NCI-H1092 (cell line): ENCODE results near the gene CASTOR1.

Source experiments
- DNase-seq: peaks from one replicate; lab custom pipeline; 2025; lab: John Stamatoyannopoulos, UW

The CASTOR1 gene

GRCh38 chr22:30284666-30285065, 4.6 kb downstream of the CASTOR1 start:
- DNase-seq, result no peak

- DNase-seq, result no peak
These were observed 5.1 kb downstream of the CASTOR1 start for GRCh38 chr22:30284172-30284571.

DNA sequence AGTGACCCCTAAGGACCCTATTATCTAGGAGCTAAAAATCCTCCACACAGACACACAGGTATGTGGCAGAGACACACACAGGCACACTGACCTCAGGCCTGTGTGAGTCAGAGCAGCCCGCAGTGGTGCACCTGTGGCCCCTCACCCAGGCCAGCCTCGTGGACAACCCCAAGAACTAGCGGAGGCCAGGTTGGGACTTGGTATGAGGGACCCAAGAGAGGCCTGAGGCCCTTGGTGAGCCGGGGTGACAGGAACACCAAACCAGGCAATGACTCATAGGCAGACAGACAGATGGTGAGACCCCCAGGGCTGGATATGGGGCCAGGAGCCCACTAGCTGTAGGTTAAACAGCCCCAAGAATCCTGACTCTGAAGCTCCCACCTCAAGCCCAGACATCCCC, 6.0 kb downstream of the CASTOR1 start:
- no peak for DNase-seq

- DNase-seq, result no peak
These were observed 6.7 kb downstream of the CASTOR1 start for GRCh38 chr22:30282616-30283046.

DNA sequence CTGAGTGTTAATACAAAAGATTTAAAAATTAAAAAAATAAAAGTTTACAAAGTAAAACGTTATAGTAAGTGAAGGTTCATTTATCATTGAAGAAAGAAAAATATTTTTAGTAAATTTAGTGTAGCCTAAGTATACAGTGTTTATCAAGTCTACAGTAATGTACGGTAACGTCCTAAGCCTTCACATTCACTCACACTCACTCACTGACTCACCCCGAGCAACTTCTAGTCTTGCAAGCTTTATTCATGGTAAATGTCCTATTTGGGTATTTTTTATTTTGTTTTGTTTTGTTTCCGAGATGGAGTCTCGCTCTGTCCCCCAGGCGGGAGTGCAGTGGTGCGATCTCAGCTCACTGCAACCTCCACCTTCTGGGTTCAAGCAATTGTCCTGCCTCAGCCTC, 8.8 kb downstream of the CASTOR1 start:
- no peak for DNase-seq

DNA sequence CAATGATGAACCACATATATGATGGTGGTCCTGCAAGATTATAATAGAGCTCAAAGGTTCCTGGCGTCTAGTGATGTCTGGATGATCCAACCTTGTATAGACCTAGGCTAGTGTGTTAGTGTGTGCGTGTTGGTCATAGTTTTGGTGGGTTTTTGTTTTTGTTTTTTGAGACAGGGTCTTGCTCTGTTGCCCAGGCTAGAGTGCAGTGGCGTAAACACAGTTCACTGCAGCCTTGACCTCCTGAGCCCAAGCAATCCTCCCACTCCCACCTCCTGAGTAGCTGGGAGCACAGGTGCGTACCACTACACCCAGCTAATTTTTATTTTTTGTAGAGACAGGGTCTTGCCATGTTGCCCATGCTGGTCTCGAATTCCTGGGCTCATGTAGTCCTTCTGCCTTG, 9.4 kb downstream of the CASTOR1 start:
- no peak for DNase-seq

- DNase-seq, result no peak
These were observed 10.1 kb downstream of the CASTOR1 start for GRCh38 chr22:30279046-30279788.

DNA sequence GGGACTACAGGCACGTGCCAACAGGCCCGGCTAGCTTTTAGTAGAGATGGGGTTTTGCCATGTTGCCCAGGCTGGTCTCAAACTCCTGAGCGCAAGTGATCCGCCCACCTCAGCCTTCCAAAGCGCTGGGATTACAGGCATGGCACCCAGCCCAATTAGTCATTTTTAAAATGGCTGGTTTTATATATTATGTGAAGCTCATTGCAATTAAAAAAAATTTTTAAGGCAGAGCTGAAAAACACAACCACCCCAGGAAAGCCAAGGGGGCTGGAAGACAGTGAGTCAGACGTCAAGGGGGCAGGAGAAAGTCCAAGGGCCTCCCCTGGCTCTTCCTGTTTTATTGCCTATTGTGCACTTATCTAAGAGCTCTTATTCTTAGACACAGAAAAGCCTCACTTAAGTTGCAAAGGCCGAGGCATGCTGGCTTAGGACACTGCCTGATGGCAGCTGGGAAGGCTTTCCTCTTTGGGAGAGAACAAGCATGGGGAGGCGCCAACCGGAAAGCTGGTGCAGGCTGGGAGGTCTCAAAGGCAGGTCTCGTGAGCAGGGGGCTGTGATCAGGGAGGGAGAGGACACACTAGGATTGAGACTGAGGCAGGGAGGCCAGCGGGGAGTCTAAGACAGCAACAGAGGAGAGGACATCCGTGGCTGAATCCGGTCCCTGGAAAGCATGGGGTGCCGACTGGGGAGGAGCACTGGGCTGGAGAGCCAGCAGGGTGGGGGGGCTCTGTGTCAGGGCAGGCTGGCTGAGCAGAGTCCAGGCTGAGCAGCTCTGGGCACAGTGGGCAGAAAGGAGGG, 11.6 kb downstream of the CASTOR1 start:
- DNase-seq, result no peak

GRCh38 chr22:30276039-30276438, 13.3 kb downstream of the CASTOR1 start:
- no peak for DNase-seq

DNA sequence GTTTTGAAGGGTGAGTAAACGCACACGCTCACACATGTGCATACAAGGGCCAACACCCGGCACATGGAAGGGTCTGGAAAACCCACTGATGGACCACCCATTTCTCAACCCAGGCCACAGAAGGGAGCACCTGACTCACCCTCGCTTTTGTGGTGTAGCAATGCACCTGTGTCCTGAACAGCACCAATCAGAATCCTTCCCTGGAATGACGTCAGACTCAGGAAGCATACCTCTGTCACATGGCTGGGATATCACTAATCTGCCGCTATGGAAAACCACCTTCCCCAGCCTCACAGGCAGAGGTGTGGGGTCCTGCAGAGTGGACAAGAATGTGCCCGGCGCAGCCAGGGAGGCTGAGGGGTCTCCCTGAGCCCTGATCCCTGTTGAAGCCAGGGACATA, 13.7 kb downstream of the CASTOR1 start:
- DNase-seq, result no peak

GRCh38 chr22:30274437-30274812, 14.9 kb downstream of the CASTOR1 start:
- DNase-seq, result no peak

DNA sequence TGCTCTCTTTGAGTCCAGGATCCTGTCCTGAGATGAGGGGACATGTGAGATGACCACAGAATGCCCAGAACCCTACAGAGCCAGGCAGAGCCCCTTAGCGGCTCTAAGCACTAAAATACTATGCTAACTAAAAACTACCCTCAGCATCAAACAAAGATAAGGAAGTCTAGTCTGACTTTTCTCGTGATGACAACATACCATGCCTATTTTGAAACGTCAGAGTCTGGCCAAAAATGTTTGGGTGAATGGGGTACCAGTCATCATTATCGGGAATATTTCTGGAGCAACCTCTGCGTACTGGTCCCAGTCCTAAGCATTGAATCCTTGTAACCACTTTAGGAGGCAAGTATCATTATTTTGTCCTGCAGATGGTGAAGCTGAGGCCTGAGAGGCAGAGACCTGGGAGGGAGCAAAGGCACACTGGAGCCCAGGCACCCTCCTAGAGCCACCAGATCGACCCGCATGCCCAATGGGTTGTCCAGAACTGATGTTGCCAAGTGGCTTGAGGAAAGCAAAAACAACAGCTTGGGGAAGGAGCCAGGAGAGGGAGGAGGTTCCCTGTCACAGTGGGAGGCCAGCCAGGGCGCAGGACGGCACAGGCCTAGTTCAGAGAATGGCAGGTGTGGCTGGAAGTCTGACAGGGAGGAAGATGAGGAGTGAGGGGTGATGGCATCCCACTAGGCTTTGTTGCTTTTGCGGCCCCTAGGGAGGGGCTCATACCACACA, 15.4 kb downstream of the CASTOR1 start:
- no peak for DNase-seq

- no peak for DNase-seq
These were observed 16.3 kb downstream of the CASTOR1 start for GRCh38 chr22:30272781-30273601.

DNA sequence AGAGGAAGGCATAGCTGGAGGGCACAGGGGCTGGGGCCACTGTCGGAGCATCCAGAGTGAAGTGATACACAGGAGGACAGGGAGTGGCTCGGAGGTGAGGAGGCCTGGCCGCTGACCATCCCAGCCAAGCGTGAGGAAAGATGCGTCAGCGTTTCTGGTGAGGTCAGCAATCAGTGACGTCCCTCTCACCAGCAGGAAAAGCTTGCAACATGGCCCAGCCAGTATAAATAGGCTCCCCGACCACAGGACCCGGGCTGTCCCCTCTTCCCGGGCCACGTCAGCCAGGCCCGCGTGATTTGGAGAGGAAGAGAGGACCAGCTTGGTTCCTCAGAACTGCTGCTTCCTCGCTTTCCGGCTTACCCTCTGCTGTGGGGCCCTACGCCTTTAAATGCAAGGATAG, 18.5 kb downstream of the CASTOR1 start:
- DNase-seq, result no peak

- no peak for DNase-seq
These were observed 21.0 kb downstream of the CASTOR1 start for GRCh38 chr22:30268331-30268730.

- no peak for DNase-seq
These were observed 21.7 kb downstream of the CASTOR1 start for GRCh38 chr22:30267382-30268302.

DNA sequence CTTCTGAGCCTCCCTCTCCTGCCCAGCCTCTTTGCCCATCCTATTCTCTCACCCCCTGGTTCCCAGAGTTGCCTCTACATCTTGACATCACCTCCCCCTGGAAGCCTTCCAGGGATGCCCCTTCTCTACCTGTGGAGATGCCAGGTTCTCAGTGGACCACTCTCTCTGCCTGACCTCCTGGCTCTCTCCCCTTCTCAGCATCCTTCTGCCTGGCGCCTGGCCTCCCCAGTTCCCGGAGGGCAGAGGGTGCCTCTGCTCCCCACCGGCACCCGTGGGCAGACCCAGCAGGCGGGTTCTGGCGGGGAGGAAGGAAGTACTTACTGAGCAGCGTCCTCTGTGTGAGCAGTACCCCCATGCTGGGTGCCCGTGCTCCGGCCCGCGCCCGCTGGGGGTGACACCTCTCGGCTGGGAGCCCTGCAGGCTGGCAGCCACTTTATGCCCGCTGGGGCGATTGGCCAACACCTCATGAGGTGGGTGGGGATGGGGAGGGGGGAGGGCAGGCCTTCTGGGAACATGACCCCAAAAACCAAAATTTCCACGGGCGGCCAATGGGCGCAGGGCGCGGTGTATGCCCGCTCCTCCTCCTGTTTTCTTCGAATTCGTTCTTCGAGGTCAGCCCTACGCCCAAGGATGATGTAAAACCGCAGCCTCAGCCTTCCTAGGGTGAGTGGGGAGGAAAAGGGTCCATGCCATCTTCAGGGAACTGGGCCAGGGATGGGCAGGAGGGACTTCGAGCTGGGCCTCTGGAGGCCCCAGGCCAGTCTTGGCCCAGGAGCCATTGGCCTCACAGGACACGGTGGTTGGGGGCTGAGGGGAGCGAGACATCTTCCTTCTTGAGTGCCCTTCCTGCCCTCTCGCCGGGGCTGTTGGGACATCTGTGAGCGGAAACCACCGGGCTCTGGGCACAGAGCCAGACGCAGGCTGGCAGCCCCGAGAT, 22.6 kb downstream of the CASTOR1 start, which contains the start of gene OSM:
OSM (minus strand) TSS at position 407 of the 937 bp plus-strand sequence; CDS start at position 355, 52 bp downstream.
- no peak for DNase-seq

DNA sequence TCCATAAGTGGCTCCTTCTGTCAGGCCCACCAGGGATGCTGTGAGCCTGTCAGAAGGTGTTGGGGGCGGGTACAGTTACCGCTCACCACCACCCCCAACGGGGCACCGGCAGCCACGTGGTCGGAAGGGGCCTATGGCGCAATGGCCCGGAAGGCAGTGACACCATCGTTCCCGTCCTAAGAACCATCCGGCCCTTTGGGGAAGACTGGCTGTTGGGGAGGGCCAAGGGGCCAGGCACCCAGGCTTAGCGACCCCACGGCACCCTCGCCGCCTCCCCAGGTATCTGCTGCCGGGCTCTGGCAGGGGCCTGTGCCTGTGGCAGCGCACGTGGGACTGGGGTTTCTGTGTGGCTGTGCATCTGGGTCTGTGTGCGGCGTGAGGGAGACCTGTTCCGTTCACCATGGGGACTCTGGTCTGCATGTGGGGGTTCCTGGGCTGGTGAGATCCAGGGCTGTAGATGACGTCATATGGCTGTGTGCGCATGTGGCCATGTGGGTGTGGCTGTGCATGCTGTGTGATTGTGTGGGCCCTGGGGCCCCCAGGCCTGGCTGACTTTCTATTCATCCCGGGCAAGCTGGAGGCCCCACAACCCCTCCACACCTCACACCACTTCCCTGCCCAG, 23.4 kb downstream of the CASTOR1 start:
- no peak for DNase-seq

- no peak for DNase-seq
These were observed 24.1 kb downstream of the CASTOR1 start for GRCh38 chr22:30265131-30265720.
